ENCODE results near the gene ADAR. TPM values are rescaled to one million over a fixed set of nuclear protein-coding genes. Genes with fewer than 3 reads are reported as not detected.
A peak's percentile ranks its signal among the peaks of the same experiment; 100 is the strongest.

Gene ADAR
- total RNA-seq, 2 experiments from 2014 or later = 261 to 267 TPM

GRCh38 chr1:154549202-154549770, 58.7 kb downstream of the ADAR start:
- no peak for TF ChIP-seq CTCF (IDR thresholded peaks at IDR 0.05)
- H3K36me3 Mint-ChIP-seq (ENCODE audit: low read depth) = peaks cover 33% of the 10 kb centered on the region
- H3K27me3 Mint-ChIP-seq = no peaks in the 10 kb centered on the region
- DNase-seq = no peak
- H3K4me1 Mint-ChIP-seq (ENCODE audit: low read depth) = peaks cover 12% of the 10 kb centered on the region
- ChIA-PET POLR2A (interaction anchor here (0.6 kb wide), 1 partner anchor 316 kb away, joined by 3 read pairs; no protein-coding TSS in a partner anchor), CTCF (interaction anchor here (7.1 kb wide), 1 partner anchor 69 kb away, joined by 53 read pairs; no protein-coding TSS in a partner anchor)
- H3K4me3 Mint-ChIP-seq = no peak overlapping the region
- H3K9me3 Mint-ChIP-seq = no peaks in the 10 kb centered on the region
- intact Hi-C loops (cut with micrococcal nuclease) = no loop called here
- no peak for ATAC-seq
- H3K27ac Mint-ChIP-seq = peak overlapping the region; percentile 7

- ChIA-PET CTCF (interaction anchor here (1.7 to 3.8 kb wide), 4 partner anchors 7 to 195 kb away, joined by 4 to 127 read pairs (median 23); no protein-coding TSS in a partner anchor), POLR2A (no interaction called here)
- H3K36me3 Mint-ChIP-seq (ENCODE audit: low read depth) = peaks cover 23% of the 10 kb centered on the region
- H3K9me3 Mint-ChIP-seq = no peaks in the 10 kb centered on the region
- intact Hi-C loops (cut with micrococcal nuclease) = no loop called here
- no peaks in the 10 kb centered on the region for H3K27me3 Mint-ChIP-seq
- DNase-seq (no peak), ATAC-seq (no peak)
- H3K4me1 Mint-ChIP-seq (ENCODE audit: low read depth) = peaks cover 12% of the 10 kb centered on the region
- H3K27ac Mint-ChIP-seq = no peak overlapping the region
- H3K4me3 Mint-ChIP-seq = no peak overlapping the region
- no peak for TF ChIP-seq CTCF (IDR thresholded peaks at IDR 0.05)
Measured at GRCh38 chr1:154548028-154548427, 60.0 kb downstream of the ADAR start.

GRCh38 chr1:154547105-154547732, 60.8 kb downstream of the ADAR start:
- ChIA-PET CTCF (interaction anchor here (0.6 to 3.8 kb wide), 53 partner anchors 8 to 514 kb away, joined by 3 to 127 read pairs (median 4); partner anchors contain the start of gene ATP8B2), POLR2A (interaction anchor here (0.8 kb wide), 1 partner anchor 68 kb away, joined by 3 read pairs; no protein-coding TSS in a partner anchor)
- Mint-ChIP-seq H3K27me3 (no peaks in the 10 kb centered on the region), H3K27ac (no peak overlapping the region), H3K36me3 (ENCODE audit: low read depth) (peaks cover 20% of the 10 kb centered on the region), H3K9me3 (no peaks in the 10 kb centered on the region), H3K4me3 (no peak overlapping the region), H3K4me1 (ENCODE audit: low read depth) (peaks cover 12% of the 10 kb centered on the region)
- TF ChIP-seq CTCF (IDR thresholded peaks at IDR 0.05) = no peak
- DNase-seq (no peak), ATAC-seq (no peak)
- intact Hi-C loops (cut with micrococcal nuclease) = loop anchor here (2.0 kb wide), 1 partner anchor 66 kb away; no protein-coding TSS in a partner anchor

GRCh38 chr1:154546264-154547063, 61.5 kb downstream of the ADAR start:
- DNase-seq = peak; percentile 72
- Mint-ChIP-seq H3K27me3 (no peaks in the 10 kb centered on the region), H3K4me1 (ENCODE audit: low read depth) (peaks cover 12% of the 10 kb centered on the region), H3K36me3 (ENCODE audit: low read depth) (peaks cover 12% of the 10 kb centered on the region), H3K27ac (no peak overlapping the region), H3K9me3 (no peaks in the 10 kb centered on the region), H3K4me3 (no peak overlapping the region)
- intact Hi-C loops (cut with micrococcal nuclease) = loop anchor here (2.0 kb wide), 1 partner anchor 66 kb away; no protein-coding TSS in a partner anchor
- peak; percentile 98 for ATAC-seq
- TF ChIP-seq CTCF (IDR thresholded peaks at IDR 0.05) = peak; percentile 79
- ChIA-PET CTCF (interaction anchor here (0.6 to 3.8 kb wide), 55 partner anchors 9 to 515 kb away, joined by 3 to 127 read pairs (median 4); partner anchors contain the start of gene ATP8B2), POLR2A (interaction anchor here (0.8 to 0.9 kb wide), 2 partner anchors 67 to 160 kb away, joined by 3 read pairs; no protein-coding TSS in a partner anchor)
